ENCODE measurements around the gene DTNBP1.
A peak's percentile ranks its signal among the peaks of the same experiment; 100 is the strongest.

DTNBP1 gene

GRCh38 chr6:15577106-15577505, 85.7 kb downstream of the DTNBP1 start:
- no peak overlapping the region for H3K27ac ChIP-seq (ENCODE audit: extremely low read depth, low read depth, low read length)
- H3K9me3 ChIP-seq (ENCODE audit: control insufficient read depth, insufficient read depth, low read depth, low read length) = no peaks in the 10 kb centered on the region
- H3K4me3 ChIP-seq (ENCODE audit: low read depth, low read length) = no peak overlapping the region
- peaks cover 2% of the 10 kb centered on the region; the same call in 1 of the 2 replicates for H3K4me1 ChIP-seq (ENCODE audit: control insufficient read depth, insufficient read depth, low read length)
- no peaks in the 10 kb centered on the region; a peak in 1 of 3 replicates for H3K36me3 ChIP-seq (ENCODE audit: control insufficient read depth in 2 of 2, insufficient read depth in 1 of 2, low read length in 2 of 2)
- POLR2A ChIA-PET = no interaction called here
- TF ChIP-seq GLIS2 (tag by site-specific recombination; IDR thresholded peaks at IDR 0.05) (no peak), ZNF223 (tag by site-specific recombination; IDR thresholded peaks at IDR 0.05) (no peak), ZNF266 (tag by site-specific recombination; IDR thresholded peaks at IDR 0.05; ENCODE audit: low read depth) (no peak), ZBTB21 (tag by site-specific recombination; IDR thresholded peaks at IDR 0.05) (no peak), ZNF692 (tag by site-specific recombination; IDR thresholded peaks at IDR 0.05) (no peak), ZNF530 (tag by site-specific recombination; IDR thresholded peaks at IDR 0.05; ENCODE audit: low read depth) (no peak), ZBTB26 (tag by site-specific recombination; optimal IDR thresholded peaks at IDR 0.05) (no peak), FEZF1 (tag by site-specific recombination; IDR thresholded peaks at IDR 0.05) (no peak), BCL11B (tag by site-specific recombination; IDR thresholded peaks at IDR 0.05; ENCODE audit: low read depth) (no peak), TSHZ1 (tag by site-specific recombination; IDR thresholded peaks at IDR 0.05; ENCODE audit: borderline replicate concordance) (no peak)
- CTCF ChIA-PET = no interaction called here

GRCh38 chr6:15575357-15576033, 87.3 kb downstream of the DTNBP1 start:
- peaks cover 2% of the 10 kb centered on the region; the same call in 1 of the 2 replicates for H3K4me1 ChIP-seq (ENCODE audit: control insufficient read depth, insufficient read depth, low read length)
- ChIA-PET POLR2A (no interaction called here), CTCF (interaction anchor here (0.7 kb wide), 2 partner anchors 291 to 489 kb away, joined by 3 to 4 read pairs; no protein-coding TSS in a partner anchor)
- no peak for TF ChIP-seq ZNF354C (tag by site-specific recombination; IDR thresholded peaks at IDR 0.05; ENCODE audit: borderline replicate concordance, low read depth)
- TF ChIP-seq ZIC2 (tag by site-specific recombination; IDR thresholded peaks at IDR 0.05) = no peak
- TF ChIP-seq ZNF2 (tag by site-specific recombination; IDR thresholded peaks at IDR 0.05) = no peak
- TF ChIP-seq ZNF585B (tag by site-specific recombination; IDR thresholded peaks at IDR 0.05) = peak; percentile 55
- no peak for TF ChIP-seq ZNF174 (tag by site-specific recombination; IDR thresholded peaks at IDR 0.05)
- no peak for TF ChIP-seq ZSCAN4 (tag by site-specific recombination; IDR thresholded peaks at IDR 0.05)
- no peak for TF ChIP-seq ZNF311 (tag by site-specific recombination; IDR thresholded peaks at IDR 0.05; ENCODE audit: borderline replicate concordance)
- 0 out of 2 replicates have a peak, but pooled peaks have one; percentile 24 for TF ChIP-seq PRDM1 (tag by site-specific recombination; IDR thresholded peaks at IDR 0.05)
- no peak for TF ChIP-seq ZNF157 (tag by site-specific recombination; IDR thresholded peaks at IDR 0.05)
- peak; percentile 72 for TF ChIP-seq ZNF677 (tag by site-specific recombination; IDR thresholded peaks at IDR 0.05)
- H3K4me3 ChIP-seq (ENCODE audit: low read depth, low read length) = no peak overlapping the region
- no peaks in the 10 kb centered on the region for H3K9me3 ChIP-seq (ENCODE audit: control insufficient read depth, insufficient read depth, low read depth, low read length)
- H3K27ac ChIP-seq (ENCODE audit: extremely low read depth, low read depth, low read length) = no peak overlapping the region
- no peaks in the 10 kb centered on the region; a peak in 1 of 3 replicates for H3K36me3 ChIP-seq (ENCODE audit: control insufficient read depth in 2 of 2, insufficient read depth in 1 of 2, low read length in 2 of 2)

Data from HEK293 (cell line).